Osteocyte (in vitro differentiated cells): Measurements from ENCODE around the gene GABPB2. TPM values are rescaled to one million over a fixed set of nuclear protein-coding genes. Genes with fewer than 3 reads are reported as not detected.

Source experiments
- DNase-seq: peaks from one replicate; pipeline ENCODE4 v3.0.0; 2021; ENCODE audit warnings: mixed read lengths; ENCODE audit not compliant: unreplicated experiment; ENCODE audit errors: extremely low spot score
- H3K27ac Mint-ChIP-seq: one replicate; pipeline ENCODE4 v1.8.0; 2021; ENCODE audit warnings: mild to moderate bottlenecking, mixed read lengths; ENCODE audit not compliant: unreplicated experiment
- H3K27me3 Mint-ChIP-seq: one replicate; pipeline ENCODE4 v1.8.0; 2021; ENCODE audit warnings: mixed read lengths; ENCODE audit not compliant: unreplicated experiment
- H3K36me3 Mint-ChIP-seq: one replicate; pipeline ENCODE4 v1.8.0; 2021; ENCODE audit warnings: mixed read lengths; ENCODE audit not compliant: unreplicated experiment
- H3K4me1 Mint-ChIP-seq: one replicate; pipeline ENCODE4 v1.8.0; 2021; ENCODE audit warnings: mixed read lengths; ENCODE audit not compliant: unreplicated experiment
- H3K4me3 Mint-ChIP-seq: one replicate; pipeline ENCODE4 v1.8.0; 2021; ENCODE audit warnings: mild to moderate bottlenecking, moderate library complexity, mixed read lengths; ENCODE audit not compliant: unreplicated experiment
- H3K9me3 Mint-ChIP-seq: one replicate; pipeline ENCODE4 v1.8.0; 2021; ENCODE audit warnings: mixed read lengths; ENCODE audit not compliant: unreplicated experiment
- total RNA-seq: library from RNA; stranded (reverse); gene quantifications from 2 replicates; pipeline ENCODE4 v1.2.1, GENCODE V29; 2021
- TF ChIP-seq, protein P1 (sequence below): fragments of 200-600 bp; sonication (generic); IDR thresholded peaks from 2 replicates; pipeline ENCODE4 v1.5.0; 2021; ENCODE audit warnings: antibody characterized with exemption, mild to moderate bottlenecking, moderate library complexity

GABPB2 gene
- total RNA-seq, 1 donor from 2014 or later, result 11.1 TPM

GRCh38 chr1:151113877-151114276 is 43.3 kb downstream of the GABPB2 start:
- TF ChIP-seq, protein P1, sequence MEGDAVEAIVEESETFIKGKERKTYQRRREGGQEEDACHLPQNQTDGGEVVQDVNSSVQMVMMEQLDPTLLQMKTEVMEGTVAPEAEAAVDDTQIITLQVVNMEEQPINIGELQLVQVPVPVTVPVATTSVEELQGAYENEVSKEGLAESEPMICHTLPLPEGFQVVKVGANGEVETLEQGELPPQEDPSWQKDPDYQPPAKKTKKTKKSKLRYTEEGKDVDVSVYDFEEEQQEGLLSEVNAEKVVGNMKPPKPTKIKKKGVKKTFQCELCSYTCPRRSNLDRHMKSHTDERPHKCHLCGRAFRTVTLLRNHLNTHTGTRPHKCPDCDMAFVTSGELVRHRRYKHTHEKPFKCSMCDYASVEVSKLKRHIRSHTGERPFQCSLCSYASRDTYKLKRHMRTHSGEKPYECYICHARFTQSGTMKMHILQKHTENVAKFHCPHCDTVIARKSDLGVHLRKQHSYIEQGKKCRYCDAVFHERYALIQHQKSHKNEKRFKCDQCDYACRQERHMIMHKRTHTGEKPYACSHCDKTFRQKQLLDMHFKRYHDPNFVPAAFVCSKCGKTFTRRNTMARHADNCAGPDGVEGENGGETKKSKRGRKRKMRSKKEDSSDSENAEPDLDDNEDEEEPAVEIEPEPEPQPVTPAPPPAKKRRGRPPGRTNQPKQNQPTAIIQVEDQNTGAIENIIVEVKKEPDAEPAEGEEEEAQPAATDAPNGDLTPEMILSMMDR, result no peak
- Mint-ChIP-seq H3K9me3 (no peaks in the 10 kb centered on the region), H3K4me1 (no peaks in the 10 kb centered on the region), H3K36me3 (peaks cover 8% of the 10 kb centered on the region), H3K27me3 (no peaks in the 10 kb centered on the region), H3K27ac (no peak overlapping the region), H3K4me3 (no peak overlapping the region)
- DNase-seq, result no peak

DNA sequence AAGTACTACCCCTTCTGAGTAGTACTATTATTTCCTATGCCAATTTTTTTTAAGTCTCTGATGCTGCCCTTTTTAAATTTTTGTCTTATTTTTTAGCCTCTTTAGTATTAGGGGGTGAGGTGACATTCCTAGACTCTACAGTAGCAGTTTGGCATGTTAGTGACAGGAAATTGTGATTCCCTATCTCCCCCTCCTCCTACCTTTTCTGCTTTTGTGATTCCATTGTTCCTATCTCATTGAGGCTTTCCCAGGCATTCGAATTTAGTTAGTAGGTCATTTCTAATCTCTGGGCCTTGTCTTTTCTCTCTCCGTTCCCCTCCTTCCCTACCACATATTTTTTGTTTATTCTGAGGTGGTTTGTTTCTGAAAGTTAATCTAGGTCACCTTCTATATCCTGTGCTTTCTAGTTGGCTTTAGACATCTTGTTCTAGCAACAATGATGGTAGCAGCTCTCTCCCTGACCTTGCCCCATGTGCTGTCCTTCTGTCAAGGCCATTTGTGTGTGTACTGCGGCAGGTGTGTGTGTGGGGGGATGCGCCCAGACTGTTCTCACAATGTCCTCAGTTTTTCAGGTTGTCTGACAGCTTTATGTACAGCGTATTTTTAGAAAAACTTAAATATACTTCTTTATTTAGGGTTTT is 54.3 kb downstream of the GABPB2 start:
- TF ChIP-seq, protein P1, result no peak
- Mint-ChIP-seq H3K27ac (no peak overlapping the region), H3K9me3 (no peaks in the 10 kb centered on the region), H3K4me3 (no peak overlapping the region), H3K27me3 (no peaks in the 10 kb centered on the region), H3K36me3 (peaks cover 13% of the 10 kb centered on the region), H3K4me1 (no peaks in the 10 kb centered on the region)
- no peak for DNase-seq

- Mint-ChIP-seq H3K4me3 (no peak overlapping the region), H3K4me1 (peaks cover 12% of the 10 kb centered on the region), H3K36me3 (peaks cover 4% of the 10 kb centered on the region), H3K27ac (no peak overlapping the region), H3K27me3 (peaks cover 6% of the 10 kb centered on the region), H3K9me3 (no peaks in the 10 kb centered on the region)
- TF ChIP-seq, protein P1, result no peak
- no peak for DNase-seq
Measured at GRCh38 chr1:151128800-151129199, 58.2 kb downstream of the GABPB2 start.

GRCh38 chr1:151130987-151131586 is 60.5 kb downstream of the GABPB2 start:
- Mint-ChIP-seq H3K27ac (no peak overlapping the region), H3K4me3 (peak overlapping the region; percentile 66), H3K27me3 (peaks cover 6% of the 10 kb centered on the region), H3K4me1 (peaks cover 12% of the 10 kb centered on the region), H3K36me3 (peaks cover 13% of the 10 kb centered on the region), H3K9me3 (no peaks in the 10 kb centered on the region)
- TF ChIP-seq, protein P1, result no peak
- no peak for DNase-seq

DNA sequence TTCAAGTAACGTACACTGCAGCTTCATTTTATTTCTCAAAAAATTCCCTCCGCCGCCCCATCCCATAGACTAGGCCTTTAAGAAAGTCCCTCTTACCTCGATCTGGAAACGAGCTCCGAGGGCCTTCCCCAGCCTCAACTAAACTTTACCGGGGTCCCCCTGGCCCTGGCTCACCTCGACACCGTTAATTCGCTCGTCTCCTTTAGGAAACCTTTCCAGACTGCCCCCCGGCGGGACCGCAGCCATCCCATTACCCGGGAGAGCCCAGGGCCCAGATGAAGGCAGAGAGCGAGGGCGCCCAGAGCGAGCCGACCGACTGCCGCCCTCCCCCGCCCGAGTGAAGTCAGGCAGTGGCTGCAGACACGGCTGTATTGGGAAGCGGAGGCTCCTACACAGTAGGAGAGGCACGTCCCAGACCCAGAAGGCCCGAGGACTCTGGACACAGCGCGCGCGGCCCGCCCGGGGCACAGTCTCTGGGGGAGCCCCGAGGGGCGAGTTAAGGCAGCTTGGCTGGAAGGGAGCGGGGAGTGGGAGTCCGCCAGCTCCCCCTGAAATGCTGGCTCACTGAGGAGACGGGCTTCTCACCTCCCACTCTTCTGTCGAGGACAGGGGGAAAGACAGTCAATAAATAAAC is 61.3 kb downstream of the GABPB2 start:
- H3K4me3 Mint-ChIP-seq, result peak overlapping the region; percentile 66
- peaks cover 12% of the 10 kb centered on the region for H3K4me1 Mint-ChIP-seq
- H3K27me3 Mint-ChIP-seq, result peaks cover 6% of the 10 kb centered on the region
- peaks cover 19% of the 10 kb centered on the region for H3K36me3 Mint-ChIP-seq
- DNase-seq, result no peak
- no peaks in the 10 kb centered on the region for H3K9me3 Mint-ChIP-seq
- H3K27ac Mint-ChIP-seq, result no peak overlapping the region
- TF ChIP-seq, protein P1, result no peak
